ENCODE measurements around the gene SMIM24. TPM values are rescaled to one million over a fixed set of nuclear protein-coding genes. Genes with fewer than 3 reads are reported as not detected.

The SMIM24 gene
- total and polyA plus RNA-seq, 9 of the 15 experiments (the other 6 are each of a cell fraction or from before 2014, with no cell fraction given) = 0.45 to 12.3 (median 1.4) TPM; not detected in 1

DNA sequence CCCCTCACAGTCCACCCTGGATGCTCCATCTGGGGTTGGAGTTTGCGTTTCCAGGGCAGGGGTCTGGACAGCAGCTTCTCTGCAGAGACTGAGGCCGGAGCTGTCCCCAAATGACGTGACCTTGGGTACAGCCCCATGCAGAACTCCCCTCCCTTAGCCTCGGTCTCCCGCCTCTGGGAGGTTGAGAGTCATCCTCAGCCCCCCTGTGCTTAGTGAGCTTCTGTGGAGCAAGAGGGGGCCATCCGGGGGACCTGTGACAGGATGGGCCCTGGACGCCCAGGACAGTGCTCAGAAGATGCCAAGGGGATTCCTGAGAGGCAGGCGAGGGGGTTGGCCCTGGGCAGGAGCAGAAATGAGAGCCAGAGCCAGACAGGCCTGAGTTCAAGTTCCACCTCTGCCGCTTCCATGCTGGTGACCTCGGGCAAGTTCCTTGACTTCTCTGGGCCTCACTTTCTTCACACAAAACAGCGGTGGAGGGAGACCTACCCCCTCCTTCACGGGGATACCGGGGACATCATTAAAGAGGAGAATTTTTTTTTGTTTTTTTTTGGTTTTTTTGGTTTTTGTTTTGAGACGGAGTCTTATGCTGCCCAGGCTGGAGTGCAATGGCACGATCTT is 20.3 kb downstream of the SMIM24 start (continued):
- TF ChIP-seq, protein P1, sequence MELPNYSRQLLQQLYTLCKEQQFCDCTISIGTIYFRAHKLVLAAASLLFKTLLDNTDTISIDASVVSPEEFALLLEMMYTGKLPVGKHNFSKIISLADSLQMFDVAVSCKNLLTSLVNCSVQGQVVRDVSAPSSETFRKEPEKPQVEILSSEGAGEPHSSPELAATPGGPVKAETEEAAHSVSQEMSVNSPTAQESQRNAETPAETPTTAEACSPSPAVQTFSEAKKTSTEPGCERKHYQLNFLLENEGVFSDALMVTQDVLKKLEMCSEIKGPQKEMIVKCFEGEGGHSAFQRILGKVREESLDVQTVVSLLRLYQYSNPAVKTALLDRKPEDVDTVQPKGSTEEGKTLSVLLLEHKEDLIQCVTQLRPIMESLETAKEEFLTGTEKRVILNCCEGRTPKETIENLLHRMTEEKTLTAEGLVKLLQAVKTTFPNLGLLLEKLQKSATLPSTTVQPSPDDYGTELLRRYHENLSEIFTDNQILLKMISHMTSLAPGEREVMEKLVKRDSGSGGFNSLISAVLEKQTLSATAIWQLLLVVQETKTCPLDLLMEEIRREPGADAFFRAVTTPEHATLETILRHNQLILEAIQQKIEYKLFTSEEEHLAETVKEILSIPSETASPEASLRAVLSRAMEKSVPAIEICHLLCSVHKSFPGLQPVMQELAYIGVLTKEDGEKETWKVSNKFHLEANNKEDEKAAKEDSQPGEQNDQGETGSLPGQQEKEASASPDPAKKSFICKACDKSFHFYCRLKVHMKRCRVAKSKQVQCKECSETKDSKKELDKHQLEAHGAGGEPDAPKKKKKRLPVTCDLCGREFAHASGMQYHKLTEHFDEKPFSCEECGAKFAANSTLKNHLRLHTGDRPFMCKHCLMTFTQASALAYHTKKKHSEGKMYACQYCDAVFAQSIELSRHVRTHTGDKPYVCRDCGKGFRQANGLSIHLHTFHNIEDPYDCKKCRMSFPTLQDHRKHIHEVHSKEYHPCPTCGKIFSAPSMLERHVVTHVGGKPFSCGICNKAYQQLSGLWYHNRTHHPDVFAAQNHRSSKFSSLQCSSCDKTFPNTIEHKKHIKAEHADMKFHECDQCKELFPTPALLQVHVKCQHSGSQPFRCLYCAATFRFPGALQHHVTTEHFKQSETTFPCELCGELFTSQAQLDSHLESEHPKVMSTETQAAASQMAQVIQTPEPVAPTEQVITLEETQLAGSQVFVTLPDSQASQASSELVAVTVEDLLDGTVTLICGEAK (IDR thresholded peaks at IDR 0.05) = no peak
- TF ChIP-seq, protein P1 (CRISPR knock-in tag; IDR thresholded peaks at IDR 0.05) = no peak
- no peak for TF ChIP-seq TFAM (CRISPR knock-in tag; conservative IDR thresholded peaks at IDR 0.05)
- TF ChIP-seq, protein P2, sequence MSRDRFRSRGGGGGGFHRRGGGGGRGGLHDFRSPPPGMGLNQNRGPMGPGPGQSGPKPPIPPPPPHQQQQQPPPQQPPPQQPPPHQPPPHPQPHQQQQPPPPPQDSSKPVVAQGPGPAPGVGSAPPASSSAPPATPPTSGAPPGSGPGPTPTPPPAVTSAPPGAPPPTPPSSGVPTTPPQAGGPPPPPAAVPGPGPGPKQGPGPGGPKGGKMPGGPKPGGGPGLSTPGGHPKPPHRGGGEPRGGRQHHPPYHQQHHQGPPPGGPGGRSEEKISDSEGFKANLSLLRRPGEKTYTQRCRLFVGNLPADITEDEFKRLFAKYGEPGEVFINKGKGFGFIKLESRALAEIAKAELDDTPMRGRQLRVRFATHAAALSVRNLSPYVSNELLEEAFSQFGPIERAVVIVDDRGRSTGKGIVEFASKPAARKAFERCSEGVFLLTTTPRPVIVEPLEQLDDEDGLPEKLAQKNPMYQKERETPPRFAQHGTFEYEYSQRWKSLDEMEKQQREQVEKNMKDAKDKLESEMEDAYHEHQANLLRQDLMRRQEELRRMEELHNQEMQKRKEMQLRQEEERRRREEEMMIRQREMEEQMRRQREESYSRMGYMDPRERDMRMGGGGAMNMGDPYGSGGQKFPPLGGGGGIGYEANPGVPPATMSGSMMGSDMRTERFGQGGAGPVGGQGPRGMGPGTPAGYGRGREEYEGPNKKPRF (IDR thresholded peaks at IDR 0.05; ENCODE audit: low read depth, low read length) = no peak
- TF ChIP-seq, protein P3, sequence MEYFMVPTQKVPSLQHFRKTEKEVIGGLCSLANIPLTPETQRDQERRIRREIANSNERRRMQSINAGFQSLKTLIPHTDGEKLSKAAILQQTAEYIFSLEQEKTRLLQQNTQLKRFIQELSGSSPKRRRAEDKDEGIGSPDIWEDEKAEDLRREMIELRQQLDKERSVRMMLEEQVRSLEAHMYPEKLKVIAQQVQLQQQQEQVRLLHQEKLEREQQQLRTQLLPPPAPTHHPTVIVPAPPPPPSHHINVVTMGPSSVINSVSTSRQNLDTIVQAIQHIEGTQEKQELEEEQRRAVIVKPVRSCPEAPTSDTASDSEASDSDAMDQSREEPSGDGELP (CRISPR knock-in tag; IDR thresholded peaks at IDR 0.05; ENCODE audit: borderline replicate concordance) = no peak
- no peak for TF ChIP-seq PHF20 (IDR thresholded peaks at IDR 0.05; ENCODE audit: partially characterized antibody)
- TF ChIP-seq ADNP (tag; IDR thresholded peaks at IDR 0.05) = peak; percentile 47; the same call in 1 of the 2 replicates
- no peak for TF ChIP-seq PTBP1 (IDR thresholded peaks at IDR 0.05; ENCODE audit: low read depth, low read length)
- TF ChIP-seq ZFP1 (CRISPR knock-in tag; IDR thresholded peaks at IDR 0.05) = no peak
- TF ChIP-seq ZNF12 (CRISPR knock-in tag; IDR thresholded peaks at IDR 0.05) = no peak
- peak in 1 of 2 experiments; percentile 38; a peak in 2 of 4 replicates for TF ChIP-seq KDM1A (IDR thresholded peaks at IDR 0.05)
- TF ChIP-seq, protein P4, sequence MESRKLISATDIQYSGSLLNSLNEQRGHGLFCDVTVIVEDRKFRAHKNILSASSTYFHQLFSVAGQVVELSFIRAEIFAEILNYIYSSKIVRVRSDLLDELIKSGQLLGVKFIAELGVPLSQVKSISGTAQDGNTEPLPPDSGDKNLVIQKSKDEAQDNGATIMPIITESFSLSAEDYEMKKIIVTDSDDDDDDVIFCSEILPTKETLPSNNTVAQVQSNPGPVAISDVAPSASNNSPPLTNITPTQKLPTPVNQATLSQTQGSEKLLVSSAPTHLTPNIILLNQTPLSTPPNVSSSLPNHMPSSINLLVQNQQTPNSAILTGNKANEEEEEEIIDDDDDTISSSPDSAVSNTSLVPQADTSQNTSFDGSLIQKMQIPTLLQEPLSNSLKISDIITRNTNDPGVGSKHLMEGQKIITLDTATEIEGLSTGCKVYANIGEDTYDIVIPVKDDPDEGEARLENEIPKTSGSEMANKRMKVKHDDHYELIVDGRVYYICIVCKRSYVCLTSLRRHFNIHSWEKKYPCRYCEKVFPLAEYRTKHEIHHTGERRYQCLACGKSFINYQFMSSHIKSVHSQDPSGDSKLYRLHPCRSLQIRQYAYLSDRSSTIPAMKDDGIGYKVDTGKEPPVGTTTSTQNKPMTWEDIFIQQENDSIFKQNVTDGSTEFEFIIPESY (CRISPR knock-in tag; IDR thresholded peaks at IDR 0.05) = peak; percentile 41
- no peak for TF ChIP-seq HDAC6 (IDR thresholded peaks at IDR 0.05; ENCODE audit: low read depth, low read length)
